Gastroesophageal sphincter (tissue), 4 donors: Measurements from ENCODE around the gene ADCY9. TPM values are rescaled to one million over a fixed set of nuclear protein-coding genes. Genes with fewer than 3 reads are reported as not detected.
"Not testable (repeated sequence)": the region's sequence is repeated elsewhere in the genome, so short reads cannot be mapped to it uniquely, and the experiment has no call there.

Experiments
- ATAC-seq: fragments of 150-250 bp; one replicate; pipeline ENCODE4 v1.9.1; 2016; ENCODE audit warnings: mild to moderate bottlenecking, moderate library complexity
- H3K27ac ChIP-seq, 4 donors: fragments of 200-600 bp; sonication (generic) in 3 of 4; 1 replicate in 3 of 4; 2 replicates in 1 of 4; pipeline ENCODE4 v1.5.1; 2016 to 2019
- H3K27me3 ChIP-seq: fragments of 200-600 bp; sonication (generic); one replicate; pipeline ENCODE4 v1.5.1; 2019
- H3K36me3 ChIP-seq, 2 donors: fragments of 200-600 bp; sonication (generic); one replicate each; pipeline ENCODE4 v1.5.1; 2019; ENCODE audit warnings: control low read depth in 1 of 2
- H3K4me1 ChIP-seq, 3 donors: fragments of 200-600 bp; sonication (generic); 1 replicate in 2 of 3; 2 replicates in 1 of 3; pipeline ENCODE4 v1.5.1; 2016 to 2019; ENCODE audit warnings: control low read depth in 2 of 3
- H3K4me3 ChIP-seq, 2 donors: fragments of 200-600 bp; sonication (generic); one replicate each; pipeline ENCODE4 v1.5.1; 2019; ENCODE audit warnings: mild to moderate bottlenecking in 1 of 2, moderate library complexity in 1 of 2
- H3K9me3 ChIP-seq, 3 donors: fragments of 200-600 bp; sonication (generic); one replicate each; pipeline ENCODE4 v1.5.1; 2017 to 2019; ENCODE audit warnings: control low read depth in 2 of 3
- CTCF ChIP-seq, 4 experiments: fragments of 200-600 bp in 2 of 4; fragments of 450-650 bp in 2 of 4; sonication (generic) in 1 of 4; IDR thresholded peaks; one replicate each; pipeline ENCODE4 v1.5.1; 2017 to 2019; ENCODE audit warnings: antibody characterized with exemption in 4 of 4, mild to moderate bottlenecking in 2 of 4, moderate library complexity in 2 of 4
- EP300 ChIP-seq: sonication (generic); formaldehyde crosslinking; IDR thresholded peaks from one replicate; pipeline ENCODE4 v1.6.1; 2017; ENCODE audit warnings: antibody characterized with exemption, mild to moderate bottlenecking
- POLR2A ChIP-seq, 2 donors: fragments of 450-650 bp; IDR thresholded peaks; one replicate each; pipeline ENCODE4 v1.6.1; 2017; ENCODE audit warnings: antibody characterized with exemption in 2 of 2, mild to moderate bottlenecking in 2 of 2, moderate library complexity in 1 of 2
- POLR2AphosphoS5 ChIP-seq: sonication (generic); formaldehyde crosslinking; IDR thresholded peaks from one replicate; pipeline ENCODE4 v1.6.1; 2017; ENCODE audit warnings: antibody characterized with exemption
- WGBS, 2 donors: methylation state at CpG; one replicate each; pipeline ENCODE4 v1.1.5; 2018; ENCODE audit warnings: low coverage in 1 of 2; 5-methylcytosine and 5-hydroxymethylcytosine counted together
- total RNA-seq, 4 donors: library from RNA; depleted of rRNA; stranded (reverse); fragments of >200 nt; gene quantifications; one replicate each; pipeline ENCODE4 v1.1.0, GENCODE V29; 2016

The ADCY9 gene
- total RNA-seq, 4 donors from 2014 or later, result 33.0 to 83.5 (median 43.4) TPM

GRCh38 chr16:4042581-4042980 is 73.7 kb downstream of the ADCY9 start:
- Histone ChIP-seq H3K9me3 (no peaks in the 10 kb centered on the region), H3K36me3 (no peaks in the 10 kb centered on the region), H3K27me3 (no peaks in the 10 kb centered on the region), H3K4me1 (peaks cover 0 to 24% (median 0%) of the 10 kb centered on the region in 3 donors), H3K4me3 (no peak overlapping the region), H3K27ac (no peak overlapping the region)
- no peak for TF ChIP-seq POLR2AphosphoS5
- no peak for TF ChIP-seq CTCF (IDR thresholded peaks at IDR 0.05)
- WGBS, 2 donors, result 80 to 95% methylated on average over 6 to 11 of the region's 11 CpGs
- no peak for ATAC-seq

GRCh38 chr16:4038448-4038847 is 77.8 kb downstream of the ADCY9 start:
- Histone ChIP-seq H3K27me3 (no peaks in the 10 kb centered on the region), H3K4me1 (peaks cover 0 to 2% (median 0%) of the 10 kb centered on the region in 3 donors), H3K27ac (no peak overlapping the region), H3K36me3 (no peaks in the 10 kb centered on the region), H3K4me3 (no peak overlapping the region), H3K9me3 (no peaks in the 10 kb centered on the region)
- WGBS, 2 donors, result 89 to 97% methylated on average over 5 to 6 of the region's 7 CpGs
- no peak for TF ChIP-seq EP300
- TF ChIP-seq POLR2A (IDR thresholded peaks at IDR 0.05), result no peak
- no peak for TF ChIP-seq CTCF (IDR thresholded peaks at IDR 0.05)
- no peak for ATAC-seq

- H3K4me1 ChIP-seq, result peaks cover 0 to 14% (median 0%) of the 10 kb centered on the region in 3 donors
- H3K27me3 ChIP-seq, H3K27ac ChIP-seq, H3K36me3 ChIP-seq, H3K4me3 ChIP-seq, H3K9me3 ChIP-seq, ATAC-seq: not testable (repeated sequence)
- WGBS, 2 donors, result 67 to 94% methylated on average over 1 to 3 of the region's 3 CpGs
These were observed 79.3 kb downstream of the ADCY9 start for GRCh38 chr16:4036952-4037351.

GRCh38 chr16:4034963-4035362 is 81.3 kb downstream of the ADCY9 start:
- WGBS, 2 donors, result 80 to 86% methylated on average over 3 to 4 of the region's 4 CpGs
- H3K4me1 ChIP-seq, result peaks cover 0 to 14% (median 0%) of the 10 kb centered on the region in 3 donors
- H3K4me3 ChIP-seq, result no peak overlapping the region
- TF ChIP-seq POLR2A (IDR thresholded peaks at IDR 0.05) (no peak), POLR2AphosphoS5 (no peak), CTCF (IDR thresholded peaks at IDR 0.05) (no peak), EP300 (no peak)
- no peak for ATAC-seq
- H3K27me3 ChIP-seq, result no peaks in the 10 kb centered on the region
- H3K27ac ChIP-seq, result no peak overlapping the region
- H3K9me3 ChIP-seq, result no peaks in the 10 kb centered on the region
- no peaks in the 10 kb centered on the region for H3K36me3 ChIP-seq

GRCh38 chr16:4033951-4034350 is 82.3 kb downstream of the ADCY9 start:
- WGBS, 2 donors, result 96 to 100% methylated on average over 5 to 10 of the region's 10 CpGs
- no peaks in the 10 kb centered on the region for H3K36me3 ChIP-seq
- TF ChIP-seq POLR2A (IDR thresholded peaks at IDR 0.05) (no peak), EP300 (no peak), CTCF (IDR thresholded peaks at IDR 0.05) (no peak), POLR2AphosphoS5 (no peak)
- H3K4me1 ChIP-seq, result peaks cover 0 to 14% (median 0%) of the 10 kb centered on the region in 3 donors
- no peak overlapping the region for H3K27ac ChIP-seq
- no peak overlapping the region for H3K4me3 ChIP-seq
- H3K27me3 ChIP-seq, result no peaks in the 10 kb centered on the region
- H3K9me3 ChIP-seq, result no peaks in the 10 kb centered on the region
- no peak for ATAC-seq
